Measurements from ENCODE around the gene NUDT14. TPM values are rescaled to one million over a fixed set of nuclear protein-coding genes. Genes with fewer than 3 reads are reported as not detected.
A peak's percentile ranks its signal among the peaks of the same experiment; 100 is the strongest.

The NUDT14 gene
- total and polyA plus RNA-seq, 8 donors, result 15.2 to 62.6 (median 26.6) TPM; not detected in 1

DNA sequence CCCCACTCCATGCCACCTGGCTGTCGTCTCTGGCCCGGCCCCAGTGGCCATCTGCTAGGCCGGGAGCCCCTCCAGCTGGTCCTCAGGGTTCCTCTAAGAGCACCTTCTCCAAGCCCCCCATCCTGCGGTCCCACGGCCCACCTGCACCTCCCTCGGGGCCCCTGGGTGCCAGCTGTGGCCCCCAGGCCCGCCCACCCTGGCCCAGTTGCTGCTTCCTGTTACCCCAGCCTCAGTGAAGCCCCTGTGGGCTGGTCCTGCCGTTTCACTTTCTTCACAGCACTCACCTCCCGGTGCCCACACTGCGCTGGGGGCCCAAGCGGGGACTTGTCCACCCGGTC lies 27.6 kb upstream of the NUDT14 start:
- no peak overlapping the region for H3K4me3 ChIP-seq
- peaks cover 0 to 3% (median 0%) of the 10 kb centered on the region in 3 donors for H3K27me3 ChIP-seq
- intact Hi-C loops (cut with DNase I; ENCODE audit: low total_unique reads), result loop anchor here (10.0 kb wide), 1 partner anchor 76 kb away; no protein-coding TSS in a partner anchor
- peaks cover 17 to 51% (median 49%) of the 10 kb centered on the region in 4 donors for H3K36me3 ChIP-seq
- WGBS, 5 donors, result 90 to 95% (median 93%) methylated on average over 5 to 12 of the region's 12 CpGs
- TF ChIP-seq, protein P1, sequence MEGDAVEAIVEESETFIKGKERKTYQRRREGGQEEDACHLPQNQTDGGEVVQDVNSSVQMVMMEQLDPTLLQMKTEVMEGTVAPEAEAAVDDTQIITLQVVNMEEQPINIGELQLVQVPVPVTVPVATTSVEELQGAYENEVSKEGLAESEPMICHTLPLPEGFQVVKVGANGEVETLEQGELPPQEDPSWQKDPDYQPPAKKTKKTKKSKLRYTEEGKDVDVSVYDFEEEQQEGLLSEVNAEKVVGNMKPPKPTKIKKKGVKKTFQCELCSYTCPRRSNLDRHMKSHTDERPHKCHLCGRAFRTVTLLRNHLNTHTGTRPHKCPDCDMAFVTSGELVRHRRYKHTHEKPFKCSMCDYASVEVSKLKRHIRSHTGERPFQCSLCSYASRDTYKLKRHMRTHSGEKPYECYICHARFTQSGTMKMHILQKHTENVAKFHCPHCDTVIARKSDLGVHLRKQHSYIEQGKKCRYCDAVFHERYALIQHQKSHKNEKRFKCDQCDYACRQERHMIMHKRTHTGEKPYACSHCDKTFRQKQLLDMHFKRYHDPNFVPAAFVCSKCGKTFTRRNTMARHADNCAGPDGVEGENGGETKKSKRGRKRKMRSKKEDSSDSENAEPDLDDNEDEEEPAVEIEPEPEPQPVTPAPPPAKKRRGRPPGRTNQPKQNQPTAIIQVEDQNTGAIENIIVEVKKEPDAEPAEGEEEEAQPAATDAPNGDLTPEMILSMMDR (IDR thresholded peaks at IDR 0.05), result no peak
- TF ChIP-seq POLR2AphosphoS5 (IDR thresholded peaks at IDR 0.05), result no peak
- no peaks in the 10 kb centered on the region for H3K9me3 ChIP-seq
- H3K27ac ChIP-seq, result no peak overlapping the region
- DNase-seq, result no peak
- H3K4me1 ChIP-seq, result peaks cover 20 to 37% (median 34%) of the 10 kb centered on the region in 4 donors

DNA sequence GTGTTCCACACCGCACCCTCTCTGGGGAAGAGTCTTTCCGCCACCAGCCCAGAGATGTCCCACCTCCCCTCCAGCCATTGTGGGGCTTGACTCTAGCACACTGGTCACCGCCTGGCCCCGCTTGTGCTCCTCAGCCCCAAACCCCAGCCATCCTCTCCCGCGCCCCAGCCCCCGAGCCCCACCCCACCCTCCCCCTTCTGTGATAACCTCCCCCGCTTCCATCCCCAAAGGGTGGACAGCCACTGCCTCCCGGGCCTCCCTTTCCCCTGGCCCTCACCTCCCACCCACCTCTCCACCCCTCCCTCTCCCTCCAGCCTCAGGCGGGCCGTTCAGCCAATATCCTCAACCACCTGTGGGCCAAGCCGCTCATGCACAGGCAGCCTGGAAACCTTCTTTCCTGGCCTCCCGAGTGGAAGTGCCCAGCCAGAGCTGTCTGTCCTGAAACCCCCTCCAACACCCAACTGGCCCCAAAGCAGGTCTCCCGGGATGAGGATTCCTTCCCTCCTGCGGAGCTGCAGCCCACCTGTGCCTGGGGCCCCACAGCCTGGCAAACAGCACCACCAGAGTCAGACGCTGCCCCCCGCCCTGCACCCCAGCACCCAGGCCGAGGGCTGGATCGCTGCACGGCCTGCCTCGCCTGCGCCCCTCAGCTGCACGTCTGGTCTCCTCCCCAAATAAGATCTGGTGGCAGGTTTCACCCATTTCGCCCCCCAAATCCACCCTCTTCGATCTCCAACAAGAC lies 27.1 kb upstream of the NUDT14 start:
- H3K27me3 ChIP-seq, result peaks cover 0 to 6% (median 0%) of the 10 kb centered on the region in 3 donors
- peaks cover 21 to 43% (median 39%) of the 10 kb centered on the region in 4 donors for H3K4me1 ChIP-seq
- H3K9me3 ChIP-seq, result no peaks in the 10 kb centered on the region
- no peak for DNase-seq
- TF ChIP-seq, protein P1 (IDR thresholded peaks at IDR 0.05), result no peak
- TF ChIP-seq EP300 (IDR thresholded peaks at IDR 0.05) (no peak), POLR2AphosphoS5 (IDR thresholded peaks at IDR 0.05) (no peak), POLR2A (IDR thresholded peaks at IDR 0.05) (no peak)
- no peak overlapping the region for H3K4me3 ChIP-seq
- 89 to 93% (median 90%) methylated on average over 14 to 25 of the region's 25 CpGs for WGBS, 5 donors
- no peak overlapping the region for H3K27ac ChIP-seq
- intact Hi-C loops (cut with DNase I; ENCODE audit: low total_unique reads), result loop anchor here (10.0 kb wide), 1 partner anchor 77 kb away; no protein-coding TSS in a partner anchor
- peaks cover 17 to 46% (median 43%) of the 10 kb centered on the region in 4 donors for H3K36me3 ChIP-seq

DNA sequence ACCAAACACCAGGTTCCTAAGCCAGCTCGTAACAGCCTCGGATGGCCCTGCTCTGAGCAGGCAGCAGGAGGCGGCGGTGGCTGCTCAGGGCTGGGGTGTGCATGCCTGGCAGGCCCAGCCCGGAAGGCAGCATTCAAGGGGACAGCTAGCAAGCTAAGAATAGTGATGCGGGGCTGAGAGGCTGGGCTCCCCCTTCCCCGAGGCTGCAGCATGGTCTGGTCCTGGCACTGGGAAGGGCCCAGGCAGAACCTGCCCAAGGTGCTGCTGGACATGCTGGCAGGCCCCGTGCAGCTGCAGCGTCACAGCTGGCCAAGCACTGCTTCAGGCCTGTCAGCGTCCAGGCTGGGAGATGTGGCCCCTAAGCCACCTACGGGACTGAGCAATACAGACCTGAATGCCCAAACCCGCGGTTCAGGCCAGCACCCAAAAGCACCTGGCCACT lies 26.4 kb upstream of the NUDT14 start:
- H3K4me1 ChIP-seq, result peaks cover 23 to 50% (median 45%) of the 10 kb centered on the region in 4 donors
- 46 to 72% (median 58%) methylated on average over 3 to 13 of the region's 13 CpGs for WGBS, 5 donors
- H3K4me3 ChIP-seq, result no peak overlapping the region
- intact Hi-C loops (cut with DNase I; ENCODE audit: low total_unique reads), result loop anchor here (10.0 kb wide), 1 partner anchor 77 kb away; no protein-coding TSS in a partner anchor
- H3K27ac ChIP-seq, result no peak overlapping the region
- H3K36me3 ChIP-seq, result peaks cover 17 to 39% (median 37%) of the 10 kb centered on the region in 4 donors
- peak in 1 of 2 donors; percentile 39 for DNase-seq
- H3K9me3 ChIP-seq, result no peaks in the 10 kb centered on the region
- peaks cover 0 to 7% (median 0%) of the 10 kb centered on the region in 3 donors for H3K27me3 ChIP-seq
- TF ChIP-seq, protein P1 (IDR thresholded peaks at IDR 0.05), result no peak
- TF ChIP-seq POLR2A (IDR thresholded peaks at IDR 0.05), result no peak

DNA sequence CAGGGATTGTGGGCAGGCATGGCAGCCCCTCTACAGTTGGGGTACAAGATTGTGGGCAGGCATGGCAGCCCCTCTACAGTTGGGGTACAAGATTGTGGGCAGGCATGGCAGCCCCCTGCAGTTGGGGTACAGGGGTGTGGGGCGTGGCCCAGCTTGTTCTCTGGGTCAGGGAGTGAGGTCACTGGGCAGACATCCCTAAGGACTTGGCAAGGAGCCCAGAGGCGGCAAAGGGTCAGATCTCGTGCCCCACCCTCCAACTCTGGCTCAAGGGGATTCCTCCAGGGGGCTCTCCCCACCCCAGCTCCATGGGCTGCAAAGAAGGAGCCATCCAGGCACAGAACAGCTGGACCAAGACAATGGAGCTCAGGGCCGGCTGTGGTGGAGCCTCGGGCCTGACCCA lies 25.8 kb upstream of the NUDT14 start:
- intact Hi-C loops (cut with DNase I; ENCODE audit: low total_unique reads), result loop anchor here (10.0 kb wide), 1 partner anchor 78 kb away; no protein-coding TSS in a partner anchor
- WGBS, 5 donors, result 21 to 44% (median 30%) methylated on average over 3 to 5 of the region's 5 CpGs
- DNase-seq, result peak in 1 of 2 donors; percentile 29
- Histone ChIP-seq H3K36me3 (peaks cover 17 to 33% (median 31%) of the 10 kb centered on the region in 4 donors), H3K4me1 (peaks cover 25 to 56% (median 51%) of the 10 kb centered on the region in 4 donors), H3K27me3 (peaks cover 0 to 14% (median 0%) of the 10 kb centered on the region in 3 donors), H3K27ac (no peak overlapping the region), H3K9me3 (no peaks in the 10 kb centered on the region), H3K4me3 (no peak overlapping the region)
- no peak for TF ChIP-seq POLR2AphosphoS5 (IDR thresholded peaks at IDR 0.05)
- no peak for TF ChIP-seq POLR2A (IDR thresholded peaks at IDR 0.05)
- no peak for TF ChIP-seq EP300 (IDR thresholded peaks at IDR 0.05)
- TF ChIP-seq, protein P1 (IDR thresholded peaks at IDR 0.05), result no peak
